SHP77 treated with DMSO at 0.1 percent for 48 hours (cell line): ENCODE results near the gene EMB.
"Not testable (repeated sequence)": the region's sequence is repeated elsewhere in the genome, so short reads cannot be mapped to it uniquely, and the experiment has no call there.

Source experiments
- DNase-seq: peaks from one replicate; lab custom pipeline; 2025; lab: John Stamatoyannopoulos, UW

The EMB gene, protein sequence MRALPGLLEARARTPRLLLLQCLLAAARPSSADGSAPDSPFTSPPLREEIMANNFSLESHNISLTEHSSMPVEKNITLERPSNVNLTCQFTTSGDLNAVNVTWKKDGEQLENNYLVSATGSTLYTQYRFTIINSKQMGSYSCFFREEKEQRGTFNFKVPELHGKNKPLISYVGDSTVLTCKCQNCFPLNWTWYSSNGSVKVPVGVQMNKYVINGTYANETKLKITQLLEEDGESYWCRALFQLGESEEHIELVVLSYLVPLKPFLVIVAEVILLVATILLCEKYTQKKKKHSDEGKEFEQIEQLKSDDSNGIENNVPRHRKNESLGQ

DNA sequence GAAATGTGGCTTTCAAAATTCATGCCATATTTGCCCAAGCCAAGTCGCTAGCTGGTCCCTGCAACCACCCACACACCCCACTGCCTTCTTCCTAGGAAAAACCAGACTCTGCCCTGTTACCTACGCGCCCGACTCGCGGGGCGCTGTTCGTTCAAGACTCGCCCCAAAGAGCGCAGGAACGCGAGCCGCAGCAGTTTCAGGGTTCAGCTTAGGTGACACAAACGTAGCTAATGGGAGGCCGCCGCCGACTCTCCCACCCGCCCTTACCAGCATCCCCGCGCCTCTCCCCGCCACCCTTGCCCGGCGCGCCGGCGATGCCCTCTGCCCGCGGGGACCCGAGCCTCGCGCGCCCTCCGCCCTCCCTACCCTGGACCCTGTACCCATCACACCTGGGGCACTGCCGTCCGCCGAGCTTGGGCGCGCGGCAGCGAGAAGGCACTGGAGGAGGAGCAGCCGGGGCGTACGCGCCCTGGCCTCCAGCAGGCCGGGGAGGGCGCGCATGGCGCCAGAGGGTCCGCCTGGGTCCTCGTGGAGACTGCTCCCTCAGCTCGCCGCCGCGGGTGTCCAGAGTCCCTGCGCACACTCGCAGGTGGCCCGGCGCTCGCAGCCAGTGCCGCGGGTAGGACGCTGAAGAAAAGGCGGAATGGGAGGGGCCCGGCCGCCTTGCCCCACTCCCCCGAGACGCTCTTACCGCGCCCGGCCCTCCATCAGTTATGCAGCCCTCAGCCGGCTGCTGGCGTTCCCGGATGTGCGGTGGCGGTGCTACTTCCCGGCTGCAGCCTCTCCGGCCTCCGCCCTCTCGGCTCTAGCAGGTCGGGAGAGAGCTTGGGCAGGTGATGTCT lies at the start of gene EMB:
Gene EMB, minus strand, starts transcription at position 638 of the 842 bp plus-strand sequence. Its CDS starts 137 bp downstream, at position 501.
- DNase-seq = peak; percentile 53

DNA sequence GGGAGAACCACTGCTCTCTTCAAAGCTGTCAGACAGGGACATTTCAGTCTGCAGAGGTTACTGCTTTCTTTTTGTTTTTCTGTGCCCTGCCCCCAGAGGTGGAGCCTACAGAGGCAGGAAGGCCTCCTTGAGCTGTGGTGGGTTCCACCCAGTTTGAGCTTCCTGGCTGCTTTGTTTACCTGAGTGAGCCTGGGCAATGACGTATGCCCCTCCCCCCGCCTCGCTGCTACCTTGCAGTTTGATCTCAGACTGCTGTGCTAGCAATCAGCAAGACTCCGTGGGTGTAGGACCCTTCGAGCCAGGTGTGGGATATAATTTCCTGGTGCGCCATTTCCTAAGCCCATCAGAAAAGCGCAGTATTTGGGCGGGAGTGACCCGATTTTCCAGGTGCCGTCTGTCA lies 48.4 kb upstream of the EMB start:
- DNase-seq = not testable (repeated sequence)

DNA sequence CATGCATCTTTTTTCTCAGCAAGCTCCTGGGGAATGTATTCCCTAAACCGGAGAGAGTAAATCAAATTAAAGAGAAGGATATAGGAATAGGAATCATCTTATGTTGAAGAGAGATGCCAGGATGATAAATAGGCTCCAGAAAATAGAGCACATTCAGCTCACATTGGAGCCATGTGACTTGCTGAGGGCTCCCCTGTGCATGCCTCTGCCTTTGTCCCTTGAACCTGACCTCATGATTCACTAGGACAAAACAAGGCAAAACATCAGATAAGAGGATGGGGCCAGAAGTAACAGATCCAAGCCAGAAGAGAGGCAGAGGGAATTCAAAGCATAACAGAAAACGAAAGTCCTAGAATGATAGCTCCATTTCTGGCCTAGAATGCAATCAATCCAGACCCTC lies 37.7 kb upstream of the EMB start:
- not testable (repeated sequence) for DNase-seq

DNA sequence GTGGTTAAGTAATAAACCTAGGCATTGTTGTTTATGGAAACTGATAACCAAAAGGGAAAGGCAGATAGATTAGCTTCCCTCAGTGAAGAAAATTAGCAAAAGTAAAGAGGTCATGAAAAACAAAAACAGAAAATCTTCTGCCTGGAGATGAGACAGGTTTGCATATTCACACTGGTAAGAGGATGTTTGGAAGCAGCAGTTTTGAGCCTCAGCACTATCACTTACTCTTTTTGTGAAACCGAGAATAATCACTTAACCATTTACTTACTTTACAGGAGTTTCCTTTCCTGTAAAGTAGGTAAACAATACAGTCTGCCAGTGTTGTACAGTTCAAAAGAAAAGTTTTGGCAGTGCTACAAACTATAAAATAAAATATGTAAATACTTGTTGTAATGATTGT lies 35.5 kb upstream of the EMB start:
- DNase-seq = no peak

DNA sequence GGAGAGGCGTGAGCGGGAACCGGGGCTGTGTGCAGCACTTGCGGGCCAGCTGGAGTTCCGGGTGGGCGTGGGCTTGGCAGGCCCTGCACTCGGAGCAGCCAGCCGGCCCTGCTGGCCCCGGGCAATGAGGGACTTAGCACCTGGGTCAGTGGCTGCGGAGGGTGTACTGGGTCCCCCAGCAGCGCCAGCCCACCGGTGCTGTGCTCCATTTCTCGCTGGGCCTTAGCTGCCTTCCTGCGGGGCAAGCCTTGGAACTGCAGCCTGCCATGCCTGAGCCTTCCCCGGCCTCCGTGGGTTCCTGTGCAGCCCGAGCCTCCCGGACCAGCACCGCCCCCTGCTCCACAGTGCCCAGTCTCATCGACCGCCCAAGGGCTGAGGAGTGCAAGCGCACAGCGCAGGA lies 23.9 kb upstream of the EMB start:
- not testable (repeated sequence) for DNase-seq

DNA sequence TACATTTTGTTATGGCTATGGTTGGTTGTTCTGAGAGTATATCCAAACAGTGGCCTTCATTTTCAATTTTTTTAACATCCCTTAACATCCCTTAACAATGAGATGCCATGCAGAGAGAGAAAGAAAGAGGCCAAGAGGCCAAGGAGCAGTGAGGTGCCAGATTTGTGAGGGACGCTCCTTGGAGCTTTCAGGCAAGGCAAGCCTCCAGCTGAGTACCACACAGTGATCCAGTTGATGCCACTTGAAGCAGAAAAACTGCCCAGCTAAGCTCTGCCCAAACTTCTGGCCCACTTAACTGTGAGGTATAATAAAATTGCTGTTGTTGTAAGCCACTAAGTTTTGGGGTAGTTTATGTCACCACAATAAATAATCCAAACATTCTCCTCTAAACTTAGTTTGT lies 22.6 kb upstream of the EMB start:
- no peak for DNase-seq

DNA sequence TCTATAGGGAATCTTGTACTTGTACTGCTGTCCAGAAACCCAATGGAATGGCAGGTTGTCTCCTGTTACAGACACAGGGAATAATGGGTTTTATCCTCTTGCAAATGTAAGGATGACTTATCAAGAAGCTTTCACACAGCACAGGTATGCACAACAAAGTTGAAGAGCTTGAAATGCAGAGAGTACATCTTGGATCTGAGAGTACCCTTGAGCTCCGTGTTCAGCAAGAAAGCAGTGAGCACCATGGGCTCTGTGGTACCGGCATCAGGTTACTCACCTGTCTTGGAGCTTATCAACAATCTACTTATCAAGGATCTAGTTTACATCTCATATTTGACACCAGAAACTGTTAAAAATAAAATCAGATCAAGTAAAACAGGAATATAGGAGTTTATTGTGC lies 22.0 kb upstream of the EMB start:
- no peak for DNase-seq

DNA sequence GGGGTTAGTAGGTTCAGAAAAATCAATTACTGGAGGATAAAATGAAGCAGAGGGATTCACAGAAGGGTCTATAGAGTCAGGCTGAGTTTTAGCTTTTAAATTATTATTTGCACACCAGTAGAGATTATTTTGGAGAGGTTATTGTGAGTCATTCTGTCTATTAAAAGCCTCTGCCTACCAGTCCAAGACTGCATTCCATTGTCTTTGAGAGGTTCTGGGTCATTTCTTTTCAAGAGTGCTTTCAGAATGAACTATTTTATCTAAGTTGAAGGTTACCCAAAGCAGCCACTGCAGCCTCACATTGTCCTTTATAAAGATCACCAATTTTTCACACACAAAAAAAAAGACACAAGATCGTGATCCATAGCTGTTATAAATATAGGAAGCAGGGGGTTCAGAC lies 21.5 kb upstream of the EMB start:
- not testable (repeated sequence) for DNase-seq

DNA sequence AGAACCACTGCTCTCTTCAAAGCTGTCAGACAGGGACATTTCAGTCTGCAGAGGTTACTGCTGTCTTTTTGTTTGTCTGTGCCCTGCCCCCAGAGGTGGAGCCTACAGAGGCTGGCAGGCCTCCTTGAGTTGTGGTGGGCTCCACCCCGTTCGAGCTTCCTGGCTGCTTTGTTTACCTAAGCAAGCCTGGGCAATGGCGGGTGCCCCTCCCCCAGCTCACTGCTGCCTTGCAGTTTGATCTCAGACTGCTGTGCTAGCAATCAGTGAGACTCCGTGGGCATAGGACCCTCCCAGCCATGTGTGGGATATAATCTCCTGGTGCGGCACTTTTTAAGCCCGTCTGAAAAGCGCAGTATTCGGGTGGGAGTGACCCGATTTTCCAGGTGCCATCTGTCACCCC lies 17.3 kb upstream of the EMB start:
- DNase-seq = not testable (repeated sequence)

DNA sequence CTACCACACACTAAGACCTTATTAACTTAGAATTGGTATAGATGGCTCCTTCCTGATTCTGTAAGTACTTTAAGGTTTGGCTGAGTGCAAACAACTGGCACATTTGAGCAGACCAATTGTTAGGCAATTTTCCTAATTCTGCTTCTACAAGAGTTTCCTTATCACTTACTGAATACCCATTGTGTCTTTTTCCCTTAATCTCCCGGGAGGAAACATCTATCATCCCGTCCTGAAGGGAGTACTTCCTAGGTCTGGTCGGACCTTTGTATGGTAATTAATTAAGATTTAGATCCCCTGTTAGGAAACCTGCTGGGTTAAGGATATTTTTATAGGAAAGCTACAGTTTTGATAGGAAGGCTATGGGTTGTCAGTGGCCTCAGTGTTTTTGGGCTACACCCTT lies 8.2 kb upstream of the EMB start:
- not testable (repeated sequence) for DNase-seq

DNA sequence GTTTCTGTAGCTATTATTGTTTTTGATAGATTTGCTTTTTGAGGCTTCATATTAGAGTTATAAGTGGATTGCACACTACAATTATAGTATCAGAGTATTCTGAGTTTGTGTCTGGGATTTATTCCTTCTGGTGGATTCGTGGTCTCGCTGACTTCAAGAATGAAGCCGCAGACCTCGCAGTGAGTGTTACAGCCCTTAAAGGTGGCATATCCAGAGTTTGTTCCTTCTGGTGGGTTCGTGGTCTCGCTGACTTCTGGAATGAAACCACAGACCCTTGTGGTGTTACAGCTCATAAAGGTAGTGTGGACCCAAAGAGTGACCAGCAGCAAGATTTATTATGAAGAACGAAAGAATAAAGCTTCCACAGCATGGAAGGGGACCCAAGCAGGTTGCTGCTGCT lies 6.9 kb upstream of the EMB start:
- DNase-seq = no peak

DNA sequence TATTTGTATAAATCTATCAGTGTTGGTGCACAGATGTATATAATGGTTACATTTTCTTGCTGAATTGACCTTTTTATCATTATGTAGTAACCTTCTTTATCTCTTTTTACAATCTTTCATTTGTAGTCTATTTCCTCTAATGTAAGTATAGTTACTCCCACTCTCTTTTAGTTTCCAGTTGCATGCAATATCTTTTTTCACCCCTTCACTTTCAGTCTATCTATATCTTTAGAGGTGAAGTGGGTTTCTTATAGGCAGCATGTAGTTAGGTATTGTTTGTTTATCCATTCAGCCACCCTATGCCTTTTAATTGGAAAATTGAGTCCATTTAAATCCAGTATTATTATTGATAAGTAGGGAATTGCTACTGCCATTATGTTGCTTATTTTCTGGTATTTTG lies 6.1 kb upstream of the EMB start:
- DNase-seq = no peak

DNA sequence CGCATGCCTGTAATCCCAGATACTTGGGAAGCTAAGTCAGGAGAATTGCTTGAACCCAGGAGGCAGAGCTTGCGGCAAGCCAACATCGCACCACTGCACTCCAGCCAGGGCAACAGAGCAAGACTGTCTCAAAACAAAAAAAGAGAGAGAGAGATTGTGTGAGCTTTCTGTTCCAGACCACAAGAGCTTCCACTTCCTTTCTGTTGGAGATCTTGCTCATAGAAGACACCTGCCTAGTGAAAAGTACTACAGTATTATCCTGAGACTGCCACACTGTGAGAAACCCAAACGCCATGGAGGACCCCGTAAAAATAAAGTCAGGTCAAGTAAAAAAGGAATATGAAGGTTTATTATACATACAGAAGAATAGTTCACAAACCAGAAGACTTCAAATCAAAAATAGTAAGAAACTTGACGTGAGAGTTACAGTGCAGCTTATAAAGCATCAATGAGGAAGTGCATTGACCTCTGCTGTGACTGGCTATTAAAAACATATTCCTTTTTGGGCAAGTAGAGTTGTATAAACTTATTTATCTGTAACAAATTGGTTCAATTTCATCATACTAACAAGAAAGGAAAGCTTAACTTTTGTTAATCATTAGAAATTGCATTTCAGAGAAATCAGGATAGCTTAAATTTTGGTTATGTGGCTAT lies 4.3 kb upstream of the EMB start:
- DNase-seq = no peak

DNA sequence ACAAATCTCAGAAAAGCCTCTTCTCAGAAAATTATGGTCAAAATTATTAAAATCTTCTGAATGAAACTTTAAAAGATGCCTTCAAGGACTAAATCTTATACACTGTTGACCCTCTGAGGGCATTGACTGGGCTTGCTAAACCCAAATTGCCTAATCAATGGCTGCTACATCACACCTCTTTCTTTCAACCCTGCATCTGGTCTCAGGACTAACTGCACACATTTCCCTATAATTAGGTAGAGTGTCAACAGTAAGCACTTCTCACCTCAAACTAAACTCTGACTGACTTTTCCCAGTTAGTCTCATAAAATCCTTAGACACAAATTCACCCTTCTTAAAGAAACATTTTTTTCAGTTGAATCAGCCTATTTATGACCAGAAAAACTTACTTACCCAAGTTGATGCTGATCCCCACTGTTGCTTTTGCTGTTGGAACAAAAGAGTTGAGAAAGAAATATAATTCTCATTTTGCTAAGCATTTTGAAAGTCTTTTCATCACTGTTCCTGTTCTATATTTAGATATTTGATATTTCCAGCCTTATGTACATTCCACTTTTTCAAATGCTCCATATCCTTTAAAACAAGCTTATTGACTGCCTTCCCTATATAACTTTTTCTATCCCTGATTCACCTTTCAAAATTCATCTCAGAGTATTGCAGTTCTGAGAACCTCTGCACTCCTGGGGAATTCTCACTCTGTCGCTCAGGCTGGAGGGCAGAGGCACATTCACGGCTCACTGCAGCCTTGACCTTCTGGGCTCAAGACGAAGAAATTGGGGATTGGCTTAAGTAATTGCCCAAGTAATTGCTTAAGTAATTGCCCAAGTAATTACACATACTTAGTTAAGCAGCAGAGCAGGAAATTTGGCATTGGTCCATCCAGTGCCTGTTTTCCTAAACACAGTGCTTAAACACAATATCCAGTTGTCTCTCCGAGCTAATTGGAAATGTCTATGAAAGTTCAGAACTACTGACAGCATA lies 1.8 kb upstream of the EMB start:
- not testable (repeated sequence) for DNase-seq

DNA sequence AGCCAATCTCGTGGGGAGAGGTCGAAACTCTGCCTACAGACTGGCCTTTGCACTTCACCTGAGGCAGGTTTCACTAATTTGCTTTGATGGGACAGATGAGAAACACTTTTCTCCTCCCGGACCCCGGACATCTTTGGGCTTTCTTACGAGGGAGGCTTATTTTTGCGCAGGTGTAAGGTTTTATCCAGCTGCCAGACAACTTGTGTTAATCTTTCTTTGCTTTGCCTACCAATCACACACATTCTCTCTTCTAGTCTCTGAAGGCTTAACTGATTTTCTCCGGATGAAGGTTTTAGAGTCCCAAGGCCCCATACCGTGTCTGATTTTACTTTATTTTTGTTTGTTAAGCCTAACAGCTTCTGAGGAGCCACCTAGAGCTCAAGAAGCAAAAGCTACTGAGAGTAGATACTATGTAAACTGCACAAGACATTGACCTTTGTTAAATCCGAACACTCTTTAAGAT lies 436 bp upstream of the EMB start:
- DNase-seq = no peak

DNA sequence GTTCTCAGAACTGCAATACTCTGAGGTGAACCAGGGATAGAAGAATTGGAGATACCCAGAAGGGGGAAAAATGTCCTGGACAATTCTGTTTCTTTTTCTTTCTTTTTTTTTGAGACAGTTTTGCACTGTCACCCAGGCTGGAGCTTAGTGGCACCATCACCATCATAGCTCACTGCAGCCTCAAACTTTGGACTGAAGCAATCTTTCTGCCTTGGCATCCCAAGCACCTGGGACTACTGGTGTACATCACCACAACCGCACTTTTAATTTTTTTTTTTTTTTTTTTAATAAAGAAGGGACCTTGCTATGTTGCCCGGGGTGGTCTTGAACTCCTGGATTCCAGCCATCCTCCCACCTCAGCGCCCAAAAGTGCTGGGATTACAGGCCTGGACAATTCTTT lies 1.9 kb downstream of the EMB start:
- no peak for DNase-seq

DNA sequence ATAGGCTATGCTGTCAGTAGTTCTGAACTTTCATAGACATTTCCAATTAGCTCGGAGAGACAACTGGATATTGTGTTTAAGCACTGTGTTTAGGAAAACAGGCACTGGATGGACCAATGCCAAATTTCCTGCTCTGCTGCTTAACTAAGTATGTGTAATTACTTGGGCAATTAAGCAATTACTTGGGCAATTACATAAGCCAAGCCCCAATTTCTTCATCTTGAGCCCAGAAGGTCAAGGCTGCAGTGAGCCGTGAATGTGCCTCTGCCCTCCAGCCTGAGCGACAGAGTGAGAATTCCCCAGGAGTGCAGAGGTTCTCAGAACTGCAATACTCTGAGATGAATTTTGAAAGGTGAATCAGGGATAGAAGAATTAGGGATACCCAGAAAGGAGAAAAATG lies 3.0 kb downstream of the EMB start:
- DNase-seq = not testable (repeated sequence)

DNA sequence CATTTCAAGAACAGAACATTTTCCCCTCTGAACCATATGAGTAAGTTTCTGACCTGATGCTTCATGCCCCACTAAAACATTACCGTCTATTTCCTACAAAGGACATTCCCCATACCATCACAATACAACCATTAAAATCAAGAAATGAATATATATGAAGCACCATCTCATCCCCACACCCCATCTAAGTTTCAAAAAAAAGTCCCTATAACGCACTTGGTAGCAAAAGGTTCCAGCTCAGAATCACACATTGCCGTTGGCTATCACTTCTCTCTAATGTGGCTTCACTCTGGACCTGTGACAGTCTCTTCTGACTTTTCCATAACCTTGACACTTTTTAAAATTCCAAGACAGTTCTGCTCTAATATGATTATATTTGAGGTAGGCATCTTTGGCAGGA lies 5.9 kb downstream of the EMB start:
- no peak for DNase-seq

DNA sequence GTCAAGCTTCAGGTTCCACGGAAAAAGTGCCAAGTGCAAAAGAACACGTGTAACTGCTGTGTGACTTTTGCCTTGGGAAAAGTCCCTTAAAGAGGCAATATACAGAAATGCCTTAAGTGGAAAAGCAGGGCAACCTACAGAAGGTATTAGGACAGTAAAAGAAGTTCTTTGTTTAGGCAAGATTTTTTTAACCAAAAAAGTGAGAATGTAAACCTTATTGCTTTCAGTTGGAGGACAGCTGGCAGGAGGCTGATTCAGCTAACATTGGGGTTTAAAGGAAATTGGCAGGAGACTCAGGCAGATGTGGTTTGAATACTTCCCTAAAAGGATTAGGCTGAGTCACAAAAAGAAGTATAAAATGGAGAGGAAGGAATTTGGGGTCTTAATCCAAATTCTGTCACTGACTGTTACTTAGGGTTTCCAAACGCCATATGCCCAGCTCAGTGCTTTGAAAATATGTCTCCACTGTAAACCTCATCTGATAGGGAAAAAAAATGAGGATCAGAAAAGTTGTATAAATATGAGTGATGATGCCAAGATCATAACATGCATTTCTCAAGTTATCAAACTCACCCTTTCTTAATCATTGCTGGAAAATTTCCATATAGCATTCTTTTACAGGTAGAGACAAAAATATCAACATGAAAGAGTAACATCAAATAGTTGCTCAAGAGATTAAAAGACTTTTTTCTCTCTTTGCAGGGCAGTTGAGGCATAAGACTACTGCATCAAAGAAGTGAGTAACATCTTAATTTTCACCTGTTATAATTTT lies 9.8 kb downstream of the EMB start:
- DNase-seq = not testable (repeated sequence)

DNA sequence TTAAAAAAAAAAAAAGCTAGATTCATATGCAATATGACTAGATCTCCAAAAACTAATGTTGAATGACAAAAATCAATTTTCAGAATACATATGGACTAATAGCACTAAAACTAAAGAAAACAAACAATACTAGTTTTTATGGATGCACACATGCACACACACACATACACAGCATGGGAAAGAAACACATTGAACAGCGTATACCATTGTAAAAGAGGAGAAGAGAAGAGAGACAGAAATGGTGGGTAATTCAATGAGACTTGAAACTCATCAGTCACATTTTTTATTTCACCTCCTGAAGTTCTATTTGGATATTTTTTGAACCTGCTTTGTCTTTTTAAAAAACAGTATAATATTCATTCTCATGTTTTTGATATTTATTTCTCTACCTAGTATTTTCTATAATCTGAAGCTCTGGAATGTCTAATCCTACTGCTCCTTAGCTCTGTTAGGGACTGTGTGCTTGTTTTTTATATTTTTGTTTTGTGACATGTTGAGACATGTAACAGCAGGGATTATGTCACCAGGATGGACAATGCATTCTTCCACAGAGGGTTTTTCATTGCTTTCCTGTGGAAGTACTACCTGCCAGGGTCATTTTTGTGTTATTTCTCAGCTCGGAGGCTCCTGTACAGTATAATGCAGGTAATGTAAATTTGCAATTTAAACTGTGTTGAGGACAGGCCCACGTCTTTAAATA lies 17.8 kb downstream of the EMB start:
- DNase-seq = not testable (repeated sequence)
